Thymus (tissue), 14 donors: ENCODE data around the gene AMPD2. TPM values are rescaled to one million over a fixed set of nuclear protein-coding genes. Genes with fewer than 3 reads are reported as not detected.

Experiments
- DNase-seq, 9 donors: peaks; one replicate each; pipeline ENCODE4 v3.0.0-alpha.2; 2013; ENCODE audit warnings: low spot score in 9 of 9, low read depth in 6 of 9, missing footprints in 1 of 9
- H3K27ac ChIP-seq, 2 donors: one replicate each; pipeline ENCODE4 v1.5.1; 2013; ENCODE audit warnings: control low read depth in 1 of 2, low read depth in 1 of 2, low read length in 1 of 2, mild to moderate bottlenecking in 1 of 2, moderate library complexity in 1 of 2
- H3K27me3 ChIP-seq, 2 donors: one replicate each; pipeline ENCODE4 v1.5.1; 2013; ENCODE audit warnings: low read length in 1 of 2; ENCODE audit not compliant: control insufficient read depth in 2 of 2, insufficient read depth in 1 of 2
- H3K36me3 ChIP-seq, 2 donors: one replicate each; pipeline ENCODE4 v1.5.1; 2013; ENCODE audit warnings: low read length in 1 of 2, mild to moderate bottlenecking in 1 of 2, moderate library complexity in 1 of 2; ENCODE audit not compliant: control insufficient read depth in 2 of 2, insufficient read depth in 2 of 2
- H3K4me1 ChIP-seq, 2 donors: one replicate each; pipeline ENCODE4 v1.5.1; 2013; ENCODE audit warnings: low read length in 2 of 2; ENCODE audit not compliant: control insufficient read depth in 2 of 2, insufficient read depth in 2 of 2
- H3K4me3 ChIP-seq, 2 donors: one replicate each; pipeline ENCODE4 v1.5.1; 2013; ENCODE audit warnings: low read length in 2 of 2, control low read depth in 1 of 2, mild to moderate bottlenecking in 1 of 2
- H3K9me3 ChIP-seq, 2 donors: one replicate each; pipeline ENCODE4 v1.5.1; 2013; ENCODE audit warnings: low read length in 1 of 2, mild to moderate bottlenecking in 1 of 2; ENCODE audit not compliant: control insufficient read depth in 2 of 2, insufficient read depth in 1 of 2
- WGBS: extraction: QIAGEN DNeasy Blood & Tissue Kit; methylation state at CpG from one replicate; pipeline ENCODE4 v1.1.7; 2013; 5-methylcytosine and 5-hydroxymethylcytosine counted together
- long read RNA-seq, 10 donors: transcript quantifications; one replicate each; lab custom pipeline, GENCODE V29; 2026
- polyA plus RNA-seq: library from polyadenylated mRNA; stranded (reverse); fragments of 200-250 nt; gene quantifications from one replicate; pipeline ENCODE4 v1.2.3, GENCODE V29; 2013
- total RNA-seq: library from RNA; stranded (reverse); fragments of 120-200 nt; gene quantifications from one replicate; pipeline ENCODE4 v1.2.4, GENCODE V29; 2013
- donor health status: healthy.

Gene AMPD2
- total RNA-seq, result 24.8 TPM
- 32.8 TPM for polyA plus RNA-seq
- long read RNA-seq, donor 1, result 0 reads
- long read RNA-seq, donor 2, transcript AMPD2-202 (18 exons, 3,728 nt), result major isoform, 5 of 29 reads
- long read RNA-seq, donor 2, partial matches to known transcripts, result 19 of 29 reads
- long read RNA-seq, donor 2, other reads (novel, unspliced or antisense), result 0 of 29 reads
- long read RNA-seq, donor 3, partial matches to known transcripts, result 12 of 14 reads
- long read RNA-seq, donor 3, other reads (novel, unspliced or antisense), result 0 of 14 reads
- long read RNA-seq, donor 4, result 0 reads
- long read RNA-seq, donor 5, partial matches to known transcripts, result 0 of 5 reads
- long read RNA-seq, donor 5, other reads (novel, unspliced or antisense), result 0 of 5 reads
- long read RNA-seq, donor 6, partial matches to known transcripts, result 0 of 1 reads
- long read RNA-seq, donor 6, other reads (novel, unspliced or antisense), result 0 of 1 reads
- long read RNA-seq, donor 7, partial matches to known transcripts, result 6 of 7 reads
- long read RNA-seq, donor 7, other reads (novel, unspliced or antisense), result 0 of 7 reads
- long read RNA-seq, donor 8, partial matches to known transcripts, result 0 of 4 reads
- long read RNA-seq, donor 8, other reads (novel, unspliced or antisense), result 0 of 4 reads
- long read RNA-seq, donor 9, partial matches to known transcripts, result 5 of 6 reads
- long read RNA-seq, donor 9, other reads (novel, unspliced or antisense), result 0 of 6 reads
- long read RNA-seq, donor 10, partial matches to known transcripts, result 0 of 1 reads
- long read RNA-seq, donor 10, other reads (novel, unspliced or antisense), result 0 of 1 reads

- no peaks in the 10 kb centered on the region for H3K27me3 ChIP-seq
- WGBS, result under 1% methylated on average over 47 of the region's 47 CpGs
- H3K4me3 ChIP-seq, result peak within 1 kb of the TSS; percentile 66 to 68
- peak within 1 kb of the TSS; percentile 39 to 70 for H3K27ac ChIP-seq
- H3K9me3 ChIP-seq, result peaks cover 0 to 7% of the 10 kb centered on the region in 2 donors
- H3K4me1 ChIP-seq, result peaks cover 32 to 52% of the 10 kb centered on the region in 2 donors
- DNase-seq, result peak in 4 of 9 donors; percentile 53 to 74 (median 58)
- H3K36me3 ChIP-seq, result peaks cover 0 to 2% of the 10 kb centered on the region in 2 donors
Measured at GRCh38 chr1:109619576-109620400, at the start of gene AMPD2, which contains the start of gene GNAT2. TSS of gene AMPD2 (plus strand) at chr1:109619837. CDS start at chr1:109621176, 1,339 bp downstream. TSS of gene GNAT2 (minus strand) at chr1:109619616. CDS start at chr1:109612870, 6,746 bp downstream.

- H3K27me3 ChIP-seq, result no peaks in the 10 kb centered on the region
- WGBS, result 93% methylated on average over 3 of the region's 3 CpGs
- H3K36me3 ChIP-seq, result no peaks in the 10 kb centered on the region
- H3K9me3 ChIP-seq, result no peaks in the 10 kb centered on the region
- DNase-seq, result no peak
- H3K4me1 ChIP-seq, result no peaks in the 10 kb centered on the region
- no peak overlapping the region for H3K4me3 ChIP-seq
- no peak overlapping the region for H3K27ac ChIP-seq
Measured at GRCh38 chr1:109570414-109570813, 49.2 kb upstream of the AMPD2 start.

GRCh38 chr1:109573785-109574184, 45.9 kb upstream of the AMPD2 start:
- Histone ChIP-seq H3K4me3 (no peak overlapping the region), H3K36me3 (peaks cover 0 to 6% of the 10 kb centered on the region in 2 donors), H3K4me1 (no peaks in the 10 kb centered on the region), H3K27me3 (no peaks in the 10 kb centered on the region), H3K9me3 (no peaks in the 10 kb centered on the region), H3K27ac (no peak overlapping the region)
- DNase-seq, result no peak
- 91% methylated on average over 2 of the region's 2 CpGs for WGBS

GRCh38 chr1:109578947-109579443, 40.6 kb upstream of the AMPD2 start:
- WGBS, result 98% methylated on average over 3 of the region's 3 CpGs
- Histone ChIP-seq H3K4me3 (no peak overlapping the region), H3K9me3 (no peaks in the 10 kb centered on the region), H3K27me3 (no peaks in the 10 kb centered on the region), H3K36me3 (peaks cover 16 to 30% of the 10 kb centered on the region in 2 donors), H3K4me1 (no peaks in the 10 kb centered on the region), H3K27ac (no peak overlapping the region)
- DNase-seq, result no peak

GRCh38 chr1:109579491-109579890, 40.1 kb upstream of the AMPD2 start:
- H3K27ac ChIP-seq, result no peak overlapping the region
- no peak overlapping the region for H3K4me3 ChIP-seq
- peaks cover 16 to 35% of the 10 kb centered on the region in 2 donors for H3K36me3 ChIP-seq
- DNase-seq, result no peak
- WGBS, result 98% methylated on average over 1 of the region's 1 CpG
- H3K9me3 ChIP-seq, result no peaks in the 10 kb centered on the region
- no peaks in the 10 kb centered on the region for H3K4me1 ChIP-seq
- H3K27me3 ChIP-seq, result no peaks in the 10 kb centered on the region

- Histone ChIP-seq H3K27ac (no peak overlapping the region), H3K36me3 (peaks cover 16 to 59% of the 10 kb centered on the region in 2 donors), H3K9me3 (no peaks in the 10 kb centered on the region), H3K4me1 (no peaks in the 10 kb centered on the region), H3K27me3 (no peaks in the 10 kb centered on the region), H3K4me3 (no peak overlapping the region)
- 98% methylated on average over 2 of the region's 2 CpGs for WGBS
- no peak for DNase-seq
Measured at GRCh38 chr1:109582021-109582420, 37.6 kb upstream of the AMPD2 start.

GRCh38 chr1:109584766-109585165, 34.9 kb upstream of the AMPD2 start:
- H3K4me3 ChIP-seq, result no peak overlapping the region
- H3K27me3 ChIP-seq, result no peaks in the 10 kb centered on the region
- no peaks in the 10 kb centered on the region for H3K9me3 ChIP-seq
- no peak for DNase-seq
- no peak overlapping the region for H3K27ac ChIP-seq
- no peaks in the 10 kb centered on the region for H3K4me1 ChIP-seq
- peaks cover 13 to 66% of the 10 kb centered on the region in 2 donors for H3K36me3 ChIP-seq
- 97% methylated on average over 1 of the region's 1 CpG for WGBS

GRCh38 chr1:109586055-109586454, 33.6 kb upstream of the AMPD2 start:
- H3K4me3 ChIP-seq, result no peak overlapping the region
- H3K36me3 ChIP-seq, result peaks cover 13 to 69% of the 10 kb centered on the region in 2 donors
- H3K4me1 ChIP-seq, result no peaks in the 10 kb centered on the region
- H3K9me3 ChIP-seq, result no peaks in the 10 kb centered on the region
- WGBS, result 99% methylated on average over 3 of the region's 3 CpGs
- H3K27me3 ChIP-seq, result no peaks in the 10 kb centered on the region
- H3K27ac ChIP-seq, result no peak overlapping the region
- no peak for DNase-seq
